ENCODE measurements around the gene UBE2L6.
A peak's percentile ranks its signal among the peaks of the same experiment; 100 is the strongest.
"Not testable (repeated sequence)": the region's sequence is repeated elsewhere in the genome, so short reads cannot be mapped to it uniquely, and the experiment has no call there.

UBE2L6 gene

GRCh38 chr11:57568330-57568766 is 876 bp upstream of the UBE2L6 start:
- FAIRE-seq (no peak), DNase-seq (ENCODE audit: insufficient read length, low spot score) (peak; percentile 81)

DNA sequence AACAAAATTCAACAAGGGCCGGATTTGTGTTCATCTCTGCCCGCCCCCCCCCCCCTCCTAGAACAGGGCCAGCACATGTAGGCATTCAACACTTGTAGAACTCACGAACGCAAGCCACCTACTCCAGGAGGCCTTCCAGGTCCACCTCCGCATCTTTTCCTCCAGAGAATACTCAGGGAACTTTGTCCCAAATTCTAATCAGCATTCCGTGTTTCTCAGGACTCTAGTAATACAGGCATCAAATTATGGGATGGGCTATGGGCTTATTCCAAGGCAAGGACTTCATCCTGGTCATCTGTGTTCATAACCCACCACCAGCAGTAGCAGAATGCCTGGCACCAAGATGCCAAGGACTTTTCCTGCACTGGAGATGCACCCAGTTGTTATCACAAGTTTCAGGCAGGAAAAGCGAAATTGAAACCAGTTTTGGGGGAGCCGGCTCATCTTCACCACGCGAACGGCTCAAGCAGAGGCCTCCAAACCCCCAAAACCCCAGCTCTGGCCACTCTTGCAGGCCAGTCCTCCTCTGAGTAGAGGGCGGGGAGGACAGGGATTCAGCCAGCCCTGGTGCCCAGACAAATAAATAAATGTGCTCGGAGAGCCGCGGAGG is 462 bp downstream of the UBE2L6 start:
- FAIRE-seq: no peak

GRCh38 chr11:57566005-57566904 is 1.2 kb downstream of the UBE2L6 start:
- FAIRE-seq (no peak), DNase-seq (ENCODE audit: insufficient read length, low spot score) (peak; percentile 51)

More for the DNA sequence above, 462 bp downstream of the UBE2L6 start:
- DNase-seq (ENCODE audit: insufficient read length, low spot score): no peak

DNA sequence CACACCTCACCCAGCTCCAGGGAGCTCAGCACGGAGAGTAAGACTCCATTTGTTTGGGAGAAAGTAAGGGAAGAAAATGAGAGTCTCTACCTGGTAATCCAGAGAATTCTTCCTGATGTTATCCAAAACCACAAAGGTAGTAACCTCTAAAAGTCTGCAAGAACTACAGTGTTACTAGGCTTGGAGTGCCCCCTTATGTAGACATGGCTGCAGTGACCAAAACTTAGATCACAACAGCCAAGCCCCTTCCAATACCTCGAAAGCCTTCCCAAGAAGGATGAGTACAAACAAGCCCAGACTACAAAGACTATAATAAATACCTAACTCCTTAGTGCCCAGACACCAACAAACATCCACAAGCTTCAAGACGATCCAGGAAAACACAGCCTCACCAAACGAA is 4.9 kb downstream of the UBE2L6 start:
- FAIRE-seq (no peak), DNase-seq (ENCODE audit: insufficient read length, low spot score) (no peak)

- FAIRE-seq (no peak), DNase-seq (ENCODE audit: insufficient read length, low spot score) (no peak)
Measured at GRCh38 chr11:57560146-57560545, 7.3 kb downstream of the UBE2L6 start.

GRCh38 chr11:57556041-57556440 is 11.4 kb downstream of the UBE2L6 start:
- DNase-seq (ENCODE audit: insufficient read length, low spot score): no peak
- FAIRE-seq: no peak

DNA sequence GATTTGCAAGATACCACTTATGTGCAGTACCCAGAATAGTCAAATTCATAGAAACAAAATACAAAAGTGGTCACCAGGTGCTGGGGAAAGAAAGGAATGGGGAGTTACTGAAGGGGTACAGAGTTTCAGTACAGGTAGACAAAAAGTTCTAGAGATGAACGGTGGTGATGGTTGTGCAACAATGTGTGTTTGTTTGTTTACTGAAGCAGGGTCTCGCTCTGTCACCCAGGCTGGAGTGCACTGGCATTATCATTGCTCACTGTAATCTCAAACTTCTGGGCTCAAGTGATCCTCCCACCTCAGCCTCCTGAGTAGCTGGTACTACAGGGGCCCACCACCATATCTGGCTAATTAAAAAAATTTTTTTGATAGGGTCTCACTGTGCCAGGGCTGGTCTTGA is 12.1 kb downstream of the UBE2L6 start:
- FAIRE-seq: no peak
- DNase-seq (ENCODE audit: insufficient read length, low spot score): no peak

- no peak for DNase-seq (ENCODE audit: insufficient read length, low spot score)
- FAIRE-seq: no peak
Measured at GRCh38 chr11:57552479-57552878, 15.0 kb downstream of the UBE2L6 start.

DNA sequence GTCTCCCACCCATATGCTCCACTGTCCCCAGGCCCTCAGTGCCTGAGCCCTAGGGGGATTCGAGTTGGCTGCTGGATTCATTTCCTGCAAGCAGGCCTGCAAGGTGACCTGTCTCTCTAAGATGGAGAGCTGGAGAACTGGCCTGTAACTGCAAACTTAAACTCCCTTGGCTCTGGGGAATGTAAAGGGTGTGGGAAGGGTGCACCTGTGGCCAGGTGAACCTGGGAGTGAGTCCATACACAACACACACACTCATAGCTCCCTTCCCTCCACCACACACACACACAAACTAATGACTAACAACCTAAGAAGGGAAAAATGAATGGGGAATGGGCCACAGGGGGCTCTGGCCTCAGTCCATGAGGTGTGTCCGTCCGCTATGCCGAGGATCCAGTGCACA is 15.5 kb downstream of the UBE2L6 start:
- DNase-seq (ENCODE audit: insufficient read length, low spot score): no peak
- FAIRE-seq: no peak

DNA sequence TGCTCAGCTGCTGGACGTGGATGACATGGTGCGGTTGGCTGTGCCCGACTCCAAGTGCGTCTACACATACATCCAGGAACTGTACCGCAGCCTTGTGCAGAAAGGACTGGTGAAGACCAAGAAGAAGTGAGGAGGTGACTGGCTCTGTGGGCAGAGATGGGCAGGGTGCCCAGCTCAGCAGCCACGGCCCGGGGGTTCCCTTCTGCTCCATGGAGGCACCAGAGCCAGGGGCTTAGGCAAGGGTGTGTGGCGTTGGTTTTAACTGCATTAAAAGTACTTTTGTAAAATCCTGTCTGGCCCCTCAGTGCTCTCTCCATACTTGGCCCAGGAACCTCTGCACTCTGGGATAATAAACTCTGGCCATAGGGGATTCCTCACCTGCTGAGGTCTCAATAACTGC is 17.5 kb downstream of the UBE2L6 start:
- no peak for FAIRE-seq
- DNase-seq (ENCODE audit: insufficient read length, low spot score): no peak

GRCh38 chr11:57547854-57548377 is 19.6 kb downstream of the UBE2L6 start:
- DNase-seq (ENCODE audit: insufficient read length, low spot score): no peak

GRCh38 chr11:57546869-57547475 is 20.5 kb downstream of the UBE2L6 start:
- DNase-seq (ENCODE audit: insufficient read length, low spot score) (peak; percentile 40), FAIRE-seq (peak; percentile 60)

More at GRCh38 chr11:57547854-57548377, 19.6 kb downstream of the UBE2L6 start:
- FAIRE-seq: no peak

- FAIRE-seq (no peak), DNase-seq (ENCODE audit: insufficient read length, low spot score) (no peak)
Measured at GRCh38 chr11:57546451-57546850, 21.0 kb downstream of the UBE2L6 start.

DNA sequence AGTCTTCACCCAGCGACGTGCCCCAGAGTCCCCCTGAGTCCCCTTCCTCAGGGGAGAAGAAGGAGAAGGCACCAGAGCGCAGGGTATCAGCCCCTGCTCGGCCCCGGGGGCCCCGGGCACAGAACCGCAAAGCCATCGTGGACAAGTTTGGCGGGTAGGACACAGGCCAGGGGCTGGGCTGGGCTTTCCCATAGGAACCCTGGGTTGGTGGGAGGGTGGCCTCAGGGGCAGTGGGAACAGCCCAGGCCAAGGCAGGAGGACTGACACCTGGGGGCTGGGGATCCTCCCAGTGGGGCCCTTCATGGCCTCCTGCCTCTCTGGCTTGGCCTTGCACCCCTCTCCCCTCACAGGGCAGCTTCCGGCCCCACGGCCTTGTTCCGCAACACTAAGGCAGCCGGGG is 21.6 kb downstream of the UBE2L6 start:
- DNase-seq (ENCODE audit: insufficient read length, low spot score) (no peak), FAIRE-seq (no peak)

GRCh38 chr11:57544566-57544965 is 22.9 kb downstream of the UBE2L6 start:
- FAIRE-seq: no peak
- DNase-seq (ENCODE audit: insufficient read length, low spot score): no peak

DNA sequence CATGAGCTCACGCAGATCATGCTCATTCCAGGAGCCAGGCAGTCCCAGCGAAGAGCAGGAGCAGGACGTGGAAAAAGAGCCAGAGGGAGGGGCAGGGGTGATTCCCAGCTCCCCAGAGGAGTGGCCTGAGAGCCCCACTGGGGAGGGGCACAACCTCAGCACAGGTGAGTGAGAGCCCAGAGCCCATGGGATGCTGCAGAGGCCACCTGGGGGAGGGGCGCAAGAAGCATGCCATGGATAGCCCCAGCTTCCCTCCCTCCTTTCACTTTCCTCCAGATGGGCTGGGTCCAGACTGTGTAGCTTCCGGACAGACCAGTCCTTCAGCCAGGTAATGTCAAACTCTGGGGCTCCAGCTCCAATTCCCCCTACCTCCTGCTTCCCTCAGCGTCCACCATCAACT is 23.9 kb downstream of the UBE2L6 start:
- FAIRE-seq (no peak), DNase-seq (ENCODE audit: insufficient read length, low spot score) (no peak)

DNA sequence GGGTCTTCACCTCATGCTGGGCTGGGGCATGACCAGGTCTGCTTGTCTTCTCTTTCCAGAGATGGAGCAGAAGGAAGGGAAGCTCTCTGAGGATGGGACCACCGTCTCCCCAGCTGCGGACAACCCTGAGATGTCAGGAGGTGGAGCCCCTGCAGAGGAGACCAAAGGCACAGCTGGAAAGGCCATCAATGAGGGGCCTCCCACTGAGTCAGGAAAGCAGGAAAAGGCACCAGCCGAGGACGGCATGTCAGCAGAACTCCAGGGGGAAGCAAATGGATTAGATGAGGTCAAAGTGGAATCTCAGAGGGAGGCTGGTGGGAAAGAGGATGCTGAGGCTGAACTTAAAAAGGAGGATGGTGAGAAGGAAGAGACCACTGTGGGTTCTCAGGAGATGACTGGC is 24.9 kb downstream of the UBE2L6 start:
- FAIRE-seq (no peak), DNase-seq (ENCODE audit: insufficient read length, low spot score) (no peak)

DNA sequence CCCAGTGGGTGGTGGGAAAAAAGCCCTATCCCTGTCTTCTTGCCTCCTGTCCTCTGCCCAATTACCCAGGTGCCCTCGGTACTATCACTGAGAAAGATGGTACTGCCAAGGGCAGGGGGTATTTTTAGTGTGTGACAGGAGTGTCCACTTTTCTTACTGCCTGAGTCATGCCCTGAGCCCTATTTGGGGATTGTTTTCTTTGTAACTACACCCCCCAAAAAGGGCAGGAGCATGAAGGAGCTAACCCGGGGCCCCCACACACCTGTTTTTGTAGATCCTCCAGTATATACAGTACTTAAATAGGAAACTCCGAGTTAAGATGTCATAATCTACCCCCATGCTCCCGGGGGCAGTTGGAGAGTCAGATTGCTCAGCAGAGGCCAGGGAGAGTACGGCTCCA is 26.3 kb downstream of the UBE2L6 start:
- no peak for DNase-seq (ENCODE audit: insufficient read length, low spot score)
- no peak for FAIRE-seq

- DNase-seq (ENCODE audit: insufficient read length, low spot score) (no peak), FAIRE-seq (no peak)
Measured at GRCh38 chr11:57539342-57539741, 28.1 kb downstream of the UBE2L6 start.

GRCh38 chr11:57536947-57537619 is 30.4 kb downstream of the UBE2L6 start, which contains the start of gene SMTNL1:
SMTNL1 (plus strand) TSS chr11:57537595; CDS start chr11:57542643, 5,048 bp downstream.
- FAIRE-seq: no peak
- DNase-seq (ENCODE audit: insufficient read length, low spot score): no peak

DNA sequence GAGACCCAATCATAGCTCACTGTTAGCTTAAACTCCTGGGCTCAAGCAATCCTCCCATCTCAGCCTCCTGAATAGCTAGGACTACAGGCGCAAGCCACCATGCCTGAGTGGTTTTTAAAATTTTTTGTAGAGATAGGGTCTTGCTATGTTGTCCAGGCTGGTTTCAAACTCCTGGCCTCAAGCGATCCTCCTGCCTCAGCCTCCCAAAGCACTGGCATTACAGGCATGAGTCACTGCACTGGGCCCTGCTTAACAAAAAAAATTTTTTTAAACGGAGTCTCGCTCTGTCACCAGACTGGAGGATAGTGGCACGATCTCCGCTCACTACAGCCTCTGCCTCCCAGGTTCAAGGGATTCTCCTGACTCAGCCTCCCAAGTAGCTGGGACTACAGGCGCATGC is 33.0 kb downstream of the UBE2L6 start:
- not testable (repeated sequence) for DNase-seq (ENCODE audit: insufficient read length, low spot score); FAIRE-seq

All from HTR-8/SVneo (cell line).